Adrenal gland (tissue), 12 donors: Measurements from ENCODE around the gene ARL15. TPM values are rescaled to one million over a fixed set of nuclear protein-coding genes. Genes with fewer than 3 reads are reported as not detected.

ENCODE experiments used
- DNase-seq, 7 donors: peaks; one replicate each; pipeline ENCODE4 v3.0.0-alpha.2; 2019 to 2020
- H3K27ac ChIP-seq, 5 donors: fragments of 200-600 bp; sonication (generic) in 4 of 5; 1 replicate in 3 of 5; 2 replicates in 2 of 5; pipeline versions ENCODE4 v1.5.1 to v1.8.0; 2016 to 2020; ENCODE audit warnings: mild to moderate bottlenecking in 1 of 5
- H3K27me3 ChIP-seq: fragments of 200-600 bp; 2 replicates; pipeline ENCODE4 v1.8.0; 2021
- H3K36me3 ChIP-seq, 2 donors: fragments of 200-600 bp; replicated peaks in 1 of 2; 1 replicate in 1 of 2; 2 replicates in 1 of 2; pipeline versions ENCODE4 v1.5.1 to v1.8.0; 2018 to 2022
- H3K4me1 ChIP-seq, 2 donors: fragments of 200-600 bp; replicated peaks in 1 of 2; 1 replicate in 1 of 2; 2 replicates in 1 of 2; pipeline versions ENCODE4 v1.5.1 to v1.8.0; 2018 to 2021
- H3K4me3 ChIP-seq, 4 donors: fragments of 200-600 bp; sonication (generic) in 3 of 4; one replicate each; pipeline ENCODE4 v1.5.1; 2016 to 2018
- H3K9me3 ChIP-seq, 3 donors: fragments of 200-600 bp; sonication (generic) in 1 of 3; replicated peaks in 1 of 3; 1 replicate in 2 of 3; 2 replicates in 1 of 3; pipeline versions ENCODE4 v1.5.1 to v1.8.0; 2016 to 2021
- POLR2A ChIP-seq, 2 donors: fragments of 450-650 bp; IDR thresholded peaks; one replicate each; pipeline ENCODE4 v1.6.1; 2017; ENCODE audit warnings: antibody characterized with exemption in 2 of 2, mild to moderate bottlenecking in 2 of 2, moderate library complexity in 1 of 2
- WGBS, 4 donors: extraction: QIAGEN DNeasy Blood & Tissue Kit in 2 of 4; methylation state at CpG; one replicate each; pipeline versions ENCODE4 v1.1.5 to v1.1.7; 2013 to 2017; 5-methylcytosine and 5-hydroxymethylcytosine counted together
- intact Hi-C, 2 donors: fragments of 100-400 bp; cut with DNase I; formaldehyde crosslinking; loops; one replicate each; pipeline versions ENCODE4 v1.14.1 to v1.15.0; 2022 to 2023
- polyA plus RNA-seq, 3 donors: library from polyadenylated mRNA; stranded (reverse); fragments of 200-250 nt in 2 of 3; fragments of 350-450 nt in 1 of 3; fragmentation: Illumina TruSeq in 1 of 3; extraction: RNeasy Lipid Tissue Mini Kit (QIAGEN cat#74804) in 1 of 3; gene quantifications; one replicate each; pipeline ENCODE4 v1.2.3, GENCODE V29; 2013 to 2014
- total RNA-seq, 9 donors: library from RNA; depleted of rRNA in 4 of 9; stranded (reverse); fragments of >200 nt in 4 of 9; fragments of 120-200 nt in 1 of 9; fragmentation: NEBNext Ultra II Directional in 1 of 9; extraction: Animal tissue kit (Norgen Biotek cat#: 25700) in 1 of 9; gene quantifications; one replicate each; pipeline versions ENCODE4 v1.1.0 to v1.2.4, GENCODE V29; 2013 to 2023
- TF ChIP-seq, protein P1 (sequence below), 6 experiments: fragments of 450-650 bp in 4 of 6; fragments of 200-600 bp in 2 of 6; sonication (generic) in 1 of 6; IDR thresholded peaks; 1 replicate in 5 of 6; 2 replicates in 1 of 6; pipeline versions ENCODE4 v1.5.1 to v1.8.0; 2016 to 2021; ENCODE audit warnings: antibody characterized with exemption in 6 of 6, mild to moderate bottlenecking in 2 of 6, moderate library complexity in 1 of 6
- donor health status: healthy with polysubstance abuse.
- donor health status: Bipolar disorder and iron deficiency.
- donor health status: DM: yes; HTN: yes; CAD: no.
- donor health status: DM: no; HTN: no; CAD: no.
- donor health status: DM: no; HTN: no; CAD: no.
- donor health status: DM: yes; HTN: yes; CAD: no.

Gene ARL15
- total and polyA plus RNA-seq, 12 donors = 12.1 to 85.6 (median 38.9) TPM

DNA sequence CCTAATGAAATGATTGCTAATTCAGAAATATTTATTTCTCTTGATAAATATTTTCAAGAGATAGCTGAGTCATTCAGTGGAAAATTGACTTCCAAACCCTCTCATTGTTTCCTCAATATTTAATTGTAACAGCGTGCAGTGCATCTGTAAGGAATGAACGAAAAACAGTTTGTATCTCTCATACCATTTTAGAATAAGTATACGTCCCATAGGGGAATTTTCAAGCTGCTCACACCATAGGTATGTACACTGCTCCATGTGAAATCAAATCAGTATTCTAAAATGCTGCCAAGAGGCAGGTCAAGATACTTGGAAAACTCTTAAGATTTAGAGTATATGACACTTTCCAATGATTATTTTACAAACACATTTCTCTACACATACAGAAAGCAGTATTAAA is 202.2 kb downstream of the ARL15 start:
- intact Hi-C loops = no loop called here

DNA sequence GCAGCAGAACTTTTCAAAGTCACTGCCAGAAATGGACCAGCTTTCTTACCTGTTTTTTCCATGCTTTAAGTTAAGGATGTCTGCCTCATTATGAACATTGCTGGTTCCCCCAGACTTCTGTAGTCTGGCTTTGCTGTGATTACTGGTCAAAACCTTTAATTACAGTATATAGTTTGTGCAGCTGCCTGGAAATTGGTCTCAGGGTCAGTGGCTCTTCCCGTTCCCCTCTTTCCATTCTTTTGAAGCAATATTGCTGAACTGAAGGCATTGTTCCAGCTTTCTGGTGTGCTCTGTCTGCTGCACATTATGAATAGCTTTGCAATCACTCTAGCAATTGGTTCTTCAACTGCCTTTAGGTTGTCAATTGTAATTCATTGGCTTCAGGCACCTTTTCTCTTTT is 206.5 kb downstream of the ARL15 start:
- no peaks in the 10 kb centered on the region for H3K9me3 ChIP-seq
- H3K27ac ChIP-seq = no peak overlapping the region
- no peak for DNase-seq
- H3K27me3 ChIP-seq = no peaks in the 10 kb centered on the region
- intact Hi-C loops = no loop called here
- H3K4me3 ChIP-seq = no peak overlapping the region
- H3K36me3 ChIP-seq = no peaks in the 10 kb centered on the region
- 44 to 71% (median 62%) methylated on average over 1 of the region's 1 CpG for WGBS, 4 donors
- no peak for TF ChIP-seq POLR2A (IDR thresholded peaks at IDR 0.05)
- TF ChIP-seq, protein P1, sequence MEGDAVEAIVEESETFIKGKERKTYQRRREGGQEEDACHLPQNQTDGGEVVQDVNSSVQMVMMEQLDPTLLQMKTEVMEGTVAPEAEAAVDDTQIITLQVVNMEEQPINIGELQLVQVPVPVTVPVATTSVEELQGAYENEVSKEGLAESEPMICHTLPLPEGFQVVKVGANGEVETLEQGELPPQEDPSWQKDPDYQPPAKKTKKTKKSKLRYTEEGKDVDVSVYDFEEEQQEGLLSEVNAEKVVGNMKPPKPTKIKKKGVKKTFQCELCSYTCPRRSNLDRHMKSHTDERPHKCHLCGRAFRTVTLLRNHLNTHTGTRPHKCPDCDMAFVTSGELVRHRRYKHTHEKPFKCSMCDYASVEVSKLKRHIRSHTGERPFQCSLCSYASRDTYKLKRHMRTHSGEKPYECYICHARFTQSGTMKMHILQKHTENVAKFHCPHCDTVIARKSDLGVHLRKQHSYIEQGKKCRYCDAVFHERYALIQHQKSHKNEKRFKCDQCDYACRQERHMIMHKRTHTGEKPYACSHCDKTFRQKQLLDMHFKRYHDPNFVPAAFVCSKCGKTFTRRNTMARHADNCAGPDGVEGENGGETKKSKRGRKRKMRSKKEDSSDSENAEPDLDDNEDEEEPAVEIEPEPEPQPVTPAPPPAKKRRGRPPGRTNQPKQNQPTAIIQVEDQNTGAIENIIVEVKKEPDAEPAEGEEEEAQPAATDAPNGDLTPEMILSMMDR (IDR thresholded peaks at IDR 0.05) = no peak
- H3K4me1 ChIP-seq = no peaks in the 10 kb centered on the region

More for the DNA sequence above, 202.2 kb downstream of the ARL15 start:
- Histone ChIP-seq H3K36me3 (no peaks in the 10 kb centered on the region), H3K27me3 (no peaks in the 10 kb centered on the region), H3K27ac (no peak overlapping the region), H3K4me1 (no peaks in the 10 kb centered on the region), H3K4me3 (no peak overlapping the region), H3K9me3 (no peaks in the 10 kb centered on the region)
- no peak for DNase-seq
- WGBS, 4 donors = 92 to 98% (median 95%) methylated on average over 3 of the region's 3 CpGs
- TF ChIP-seq POLR2A (IDR thresholded peaks at IDR 0.05) = no peak
- TF ChIP-seq, protein P1 (IDR thresholded peaks at IDR 0.05) = no peak

DNA sequence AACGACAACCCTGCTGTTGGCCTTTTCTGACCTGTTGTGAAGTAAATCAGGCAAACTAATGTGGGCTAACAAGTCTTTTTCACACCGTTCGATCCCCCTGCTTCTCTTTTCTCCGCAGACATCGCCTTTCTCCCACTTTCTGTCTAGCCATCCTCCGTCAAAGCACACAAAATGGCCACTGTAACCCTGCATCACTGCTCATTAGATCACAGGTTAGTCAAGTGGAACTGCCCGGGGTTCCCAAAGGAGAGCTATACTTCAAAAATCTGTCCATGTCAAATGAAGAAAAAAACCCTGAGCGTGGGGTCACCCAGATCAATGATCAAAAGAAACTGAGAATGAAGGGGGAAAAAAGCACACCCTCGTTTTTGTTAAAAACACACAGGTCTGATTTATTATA is 212.1 kb downstream of the ARL15 start:
- TF ChIP-seq, protein P1 (IDR thresholded peaks at IDR 0.05) = no peak
- TF ChIP-seq POLR2A (IDR thresholded peaks at IDR 0.05) = no peak
- DNase-seq = no peak
- Histone ChIP-seq H3K27me3 (no peaks in the 10 kb centered on the region), H3K9me3 (no peaks in the 10 kb centered on the region), H3K27ac (no peak overlapping the region), H3K36me3 (no peaks in the 10 kb centered on the region), H3K4me1 (no peaks in the 10 kb centered on the region), H3K4me3 (no peak overlapping the region)
- intact Hi-C loops = no loop called here
- 89 to 95% (median 91%) methylated on average over 9 of the region's 9 CpGs for WGBS, 4 donors

DNA sequence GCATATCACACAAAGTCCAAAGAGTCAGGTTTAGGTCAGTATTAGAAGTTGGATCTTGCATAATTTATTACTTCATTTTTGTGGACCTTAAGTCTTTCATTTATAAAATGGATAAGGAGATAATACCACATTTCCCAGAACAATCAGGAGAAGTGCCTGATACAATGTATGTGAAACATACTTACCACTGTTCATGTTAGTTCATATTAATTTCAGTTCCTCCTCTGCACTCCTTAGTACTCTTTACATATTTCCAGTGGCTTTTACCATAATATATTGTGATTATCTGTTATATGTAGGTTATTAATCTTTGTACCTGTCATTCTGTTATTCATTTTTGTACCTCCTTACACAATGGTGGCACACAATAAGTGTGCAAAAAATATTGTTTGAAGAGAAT is 214.4 kb downstream of the ARL15 start:
- no peak for TF ChIP-seq POLR2A (IDR thresholded peaks at IDR 0.05)
- TF ChIP-seq, protein P1 (IDR thresholded peaks at IDR 0.05) = no peak
- Histone ChIP-seq H3K36me3 (no peaks in the 10 kb centered on the region), H3K27ac (no peak overlapping the region), H3K27me3 (no peaks in the 10 kb centered on the region), H3K4me1 (no peaks in the 10 kb centered on the region), H3K4me3 (no peak overlapping the region), H3K9me3 (no peaks in the 10 kb centered on the region)
- intact Hi-C loops = no loop called here
- DNase-seq = no peak
